OCI-LY1 (cell line): Measurements from ENCODE around the gene ANKRD26.

ENCODE experiments used
- H2AFZ ChIP-seq: fragments of 200-600 bp; sonication (generic), shearing (Covaris generic); 2 replicates; pipeline ENCODE4 v1.6.0; 2014; ENCODE audit warnings: antibody characterized with exemption, mild to moderate bottlenecking, low read length
- H3F3A ChIP-seq: fragments of 200-600 bp; sonication (generic), shearing (Covaris generic); 2 replicates; pipeline ENCODE4 v1.6.0; 2014; ENCODE audit warnings: mild to moderate bottlenecking, antibody characterized with exemption, low read length, moderate library complexity; ENCODE audit not compliant: insufficient read depth
- H3K27ac ChIP-seq: fragments of 200-600 bp; sonication (generic); 2 replicates; pipeline ENCODE4 v1.5.1; 2014; ENCODE audit warnings: low read length, mixed run types, mild to moderate bottlenecking, low read depth; ENCODE audit not compliant: poor library complexity, severe bottlenecking
- H3K27me3 ChIP-seq: fragments of 200-600 bp; sonication (generic); 2 replicates; pipeline ENCODE4 v1.6.0; 2014; ENCODE audit warnings: antibody characterized with exemption, mild to moderate bottlenecking, low read length, moderate library complexity; ENCODE audit not compliant: insufficient read depth
- H3K36me3 ChIP-seq: fragments of 200-600 bp; sonication (generic); 2 replicates; pipeline ENCODE4 v1.6.1; 2014; ENCODE audit warnings: mild to moderate bottlenecking, antibody characterized with exemption, low read length, moderate library complexity, mixed read lengths; ENCODE audit not compliant: insufficient read depth
- H3K4me1 ChIP-seq: fragments of 200-600 bp; sonication (generic); 2 replicates; pipeline ENCODE4 v1.5.1; 2014; ENCODE audit warnings: mild to moderate bottlenecking, low read length, moderate library complexity; ENCODE audit not compliant: insufficient read depth, severe bottlenecking
- H3K4me2 ChIP-seq: fragments of 200-600 bp; sonication (generic), shearing (Covaris generic); 2 replicates; pipeline ENCODE4 v1.6.1; 2014; ENCODE audit warnings: low read length
- H3K4me3 ChIP-seq: fragments of 200-600 bp; sonication (generic); 2 replicates; pipeline ENCODE4 v1.5.1; 2014; ENCODE audit warnings: low read length, low read depth, mild to moderate bottlenecking, mixed read lengths; ENCODE audit not compliant: poor library complexity, severe bottlenecking
- H3K79me2 ChIP-seq: fragments of 200-600 bp; shearing (Covaris generic); 2 replicates; pipeline ENCODE4 v1.6.1; 2016; ENCODE audit warnings: mixed run types, low read length, mixed read lengths; ENCODE audit not compliant: insufficient read depth
- H3K9ac ChIP-seq: fragments of 200-600 bp; sonication (generic), shearing (Covaris generic); 2 replicates; pipeline ENCODE4 v1.6.1; 2014; ENCODE audit warnings: mild to moderate bottlenecking, low read length, mixed read lengths
- H3K9me2 ChIP-seq: fragments of 200-600 bp; sonication (generic), shearing (Covaris generic); 2 replicates; pipeline ENCODE4 v1.6.1; 2014; ENCODE audit warnings: low read depth, mild to moderate bottlenecking, low read length, mixed read lengths
- H3K9me3 ChIP-seq: fragments of 200-600 bp; shearing (Covaris generic); 2 replicates; pipeline ENCODE4 v1.6.1; 2014; ENCODE audit warnings: low read length, mixed read lengths
- H4K20me1 ChIP-seq: fragments of 200-600 bp; sonication (generic), shearing (Covaris generic); 2 replicates; pipeline ENCODE4 v1.6.0; 2016; ENCODE audit warnings: mild to moderate bottlenecking, low read length; ENCODE audit not compliant: insufficient read depth
- CTCF ChIP-seq: fragments of 200-600 bp; sonication (generic), shearing (Covaris generic); IDR thresholded peaks from 2 replicates; pipeline ENCODE4 v1.5.1; 2017; ENCODE audit warnings: mild to moderate bottlenecking, antibody characterized with exemption, low read length, moderate library complexity, mixed read lengths
- EZH2 ChIP-seq: fragments of 200-600 bp; sonication (generic), shearing (Covaris generic); IDR thresholded peaks from 2 replicates; pipeline ENCODE4 v1.8.0; 2017; ENCODE audit warnings: borderline replicate concordance, mixed run types, mild to moderate bottlenecking, antibody characterized with exemption, low read length, moderate library complexity, mixed read lengths

The ANKRD26 gene

GRCh38 chr10:26959841-26960240 is 140.5 kb downstream of the ANKRD26 start:
- TF ChIP-seq EZH2, result no peak
- no peak for TF ChIP-seq CTCF
- Histone ChIP-seq H3K4me1 (no peaks in the 10 kb centered on the region), H3K36me3 (no peaks in the 10 kb centered on the region), H3K9ac (no peak overlapping the region), H3K9me3 (no peaks in the 10 kb centered on the region), H3F3A (no peaks in the 10 kb centered on the region), H4K20me1 (no peaks in the 10 kb centered on the region), H3K9me2 (no peaks in the 10 kb centered on the region), H3K79me2 (no peaks in the 10 kb centered on the region), H3K4me2 (no peak overlapping the region), H3K4me3 (no peak overlapping the region), H3K27ac (no peak overlapping the region), H2AFZ (no peak overlapping the region), H3K27me3 (no peaks in the 10 kb centered on the region)
